Coronary artery (tissue), 2 donors: Measurements from ENCODE around the gene EID1.

ENCODE experiments used
- DNase-seq: peaks from one replicate; pipeline ENCODE4 v3.0.0-alpha.2; 2017; ENCODE audit warnings: low spot score
- H3K27ac ChIP-seq, 2 donors: fragments of 200-600 bp; sonication (generic); one replicate each; pipeline ENCODE4 v1.5.1; 2016 to 2019
- H3K4me3 ChIP-seq: fragments of 200-600 bp; sonication (generic); 2 replicates; pipeline ENCODE4 v1.5.1; 2016; ENCODE audit warnings: mild to moderate bottlenecking, moderate library complexity
- TF ChIP-seq, protein P1 (sequence below): fragments of 200-600 bp; sonication (generic); IDR thresholded peaks from one replicate; pipeline ENCODE4 v1.5.1; 2019; ENCODE audit warnings: antibody characterized with exemption

Gene EID1

GRCh38 chr15:48858401-48858800 lies 19.5 kb upstream of the EID1 start:
- no peak overlapping the region for H3K4me3 ChIP-seq
- no peak for DNase-seq
- H3K27ac ChIP-seq, result no peak overlapping the region
- TF ChIP-seq, protein P1, sequence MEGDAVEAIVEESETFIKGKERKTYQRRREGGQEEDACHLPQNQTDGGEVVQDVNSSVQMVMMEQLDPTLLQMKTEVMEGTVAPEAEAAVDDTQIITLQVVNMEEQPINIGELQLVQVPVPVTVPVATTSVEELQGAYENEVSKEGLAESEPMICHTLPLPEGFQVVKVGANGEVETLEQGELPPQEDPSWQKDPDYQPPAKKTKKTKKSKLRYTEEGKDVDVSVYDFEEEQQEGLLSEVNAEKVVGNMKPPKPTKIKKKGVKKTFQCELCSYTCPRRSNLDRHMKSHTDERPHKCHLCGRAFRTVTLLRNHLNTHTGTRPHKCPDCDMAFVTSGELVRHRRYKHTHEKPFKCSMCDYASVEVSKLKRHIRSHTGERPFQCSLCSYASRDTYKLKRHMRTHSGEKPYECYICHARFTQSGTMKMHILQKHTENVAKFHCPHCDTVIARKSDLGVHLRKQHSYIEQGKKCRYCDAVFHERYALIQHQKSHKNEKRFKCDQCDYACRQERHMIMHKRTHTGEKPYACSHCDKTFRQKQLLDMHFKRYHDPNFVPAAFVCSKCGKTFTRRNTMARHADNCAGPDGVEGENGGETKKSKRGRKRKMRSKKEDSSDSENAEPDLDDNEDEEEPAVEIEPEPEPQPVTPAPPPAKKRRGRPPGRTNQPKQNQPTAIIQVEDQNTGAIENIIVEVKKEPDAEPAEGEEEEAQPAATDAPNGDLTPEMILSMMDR, result no peak

DNA sequence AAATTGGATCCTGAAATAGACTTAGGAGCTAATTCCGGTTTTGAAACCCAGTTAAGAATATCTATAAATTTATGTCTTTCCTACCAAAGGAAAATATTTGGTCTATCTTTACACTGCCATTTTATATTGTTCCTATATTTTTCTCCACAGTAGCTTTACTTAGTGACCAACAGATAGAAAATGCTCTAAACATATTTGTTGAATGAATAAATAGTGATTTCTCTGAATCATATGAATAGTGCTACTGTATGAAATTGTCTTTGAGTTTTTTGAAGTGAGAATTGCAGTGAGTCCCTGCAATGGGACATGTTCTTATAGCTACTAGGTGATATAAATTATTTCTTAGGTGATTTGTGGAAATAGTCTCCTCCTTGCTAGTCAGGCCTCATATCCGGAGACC lies 18.5 kb upstream of the EID1 start:
- Histone ChIP-seq H3K4me3 (no peak overlapping the region), H3K27ac (no peak overlapping the region)
- no peak for DNase-seq
- TF ChIP-seq, protein P1, result no peak

DNA sequence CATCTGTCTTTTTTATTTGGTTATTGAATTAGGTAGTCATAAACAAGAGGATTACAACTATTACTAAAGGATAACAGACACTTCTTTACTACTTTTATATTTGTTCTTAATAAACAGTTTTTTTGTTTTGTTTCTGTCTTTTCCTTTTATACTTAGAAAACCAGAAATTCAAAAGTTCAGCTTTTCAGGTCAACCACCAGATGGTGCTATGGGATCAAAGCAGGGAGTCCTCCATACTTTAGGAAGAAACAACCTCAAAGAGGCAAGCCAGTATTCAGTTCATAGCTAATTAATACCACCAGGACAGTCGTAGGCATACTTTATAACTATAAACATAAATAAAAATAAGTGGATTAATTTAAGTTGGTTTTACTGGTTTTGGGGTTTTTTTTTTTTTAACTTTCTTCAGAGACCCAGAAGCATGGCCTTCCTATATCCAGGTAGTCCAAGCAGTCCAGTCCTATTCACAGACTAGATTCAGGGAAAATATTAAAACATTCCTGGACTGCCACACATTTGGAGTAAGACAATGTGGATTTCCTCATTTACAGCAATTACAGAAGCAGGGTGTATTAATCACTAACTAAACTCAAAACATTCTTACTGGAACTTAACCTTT lies 16.0 kb upstream of the EID1 start:
- Histone ChIP-seq H3K4me3 (no peak overlapping the region), H3K27ac (no peak overlapping the region)
- TF ChIP-seq, protein P1, result peak; percentile 61
- DNase-seq, result no peak

DNA sequence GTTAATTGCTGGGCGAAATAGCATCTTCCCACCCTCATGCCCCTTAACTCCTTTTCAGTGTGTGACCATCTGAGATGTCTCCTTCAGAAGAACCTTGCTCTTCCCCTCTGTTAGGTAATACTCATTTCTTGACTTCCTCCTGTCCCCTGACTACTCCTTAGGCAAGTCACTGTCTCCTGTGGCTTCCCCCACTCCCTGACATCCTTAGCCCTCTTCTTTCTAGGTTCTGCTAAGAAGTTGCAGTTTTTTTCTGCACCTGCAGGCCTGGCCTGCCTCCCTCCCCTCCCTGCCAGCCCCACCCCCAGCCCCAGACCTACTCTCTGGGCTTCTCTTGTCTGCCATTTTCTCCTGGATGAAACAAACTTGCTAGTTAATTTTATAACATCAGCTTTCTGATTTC lies 15.2 kb upstream of the EID1 start:
- Histone ChIP-seq H3K4me3 (no peak overlapping the region), H3K27ac (peak overlapping the region in 1 of 2 donors; percentile 23)
- DNase-seq, result no peak
- TF ChIP-seq, protein P1, result no peak

DNA sequence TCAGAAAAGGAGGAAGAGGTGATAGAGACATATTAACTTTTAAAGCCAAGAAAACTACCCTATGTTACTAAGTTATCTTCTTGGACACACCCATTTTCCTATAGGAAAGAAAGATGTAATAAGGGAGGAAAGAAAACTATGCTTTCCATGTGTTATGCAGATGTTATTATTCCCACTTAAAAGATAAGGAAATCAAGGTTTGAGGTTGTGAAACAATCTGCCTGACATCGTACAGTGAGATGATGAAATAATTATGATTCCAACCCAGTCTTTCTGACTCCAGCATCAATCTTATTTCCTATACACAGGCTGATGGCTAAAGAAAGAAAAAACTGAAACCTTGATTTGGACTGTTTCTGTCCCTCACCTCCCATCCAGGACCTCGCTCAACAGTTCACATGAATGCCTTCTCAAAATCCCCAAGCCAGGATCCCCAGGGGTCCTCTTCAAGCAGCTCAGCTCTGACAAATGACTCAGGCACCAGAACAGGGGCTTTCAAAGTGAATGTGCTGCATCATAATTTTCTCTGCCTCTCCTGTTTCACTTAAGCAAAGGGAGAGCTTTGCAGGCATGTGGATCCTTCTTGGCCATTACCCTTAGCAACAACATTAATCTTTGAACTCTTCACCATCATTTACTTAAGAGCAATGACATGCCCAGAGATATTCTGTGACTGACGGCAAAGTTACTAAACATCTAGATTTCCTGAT lies 12.4 kb upstream of the EID1 start:
- TF ChIP-seq, protein P1, result no peak
- DNase-seq, result no peak
- H3K27ac ChIP-seq, result peak overlapping the region in 1 of 2 donors; percentile 36
- no peak overlapping the region for H3K4me3 ChIP-seq

DNA sequence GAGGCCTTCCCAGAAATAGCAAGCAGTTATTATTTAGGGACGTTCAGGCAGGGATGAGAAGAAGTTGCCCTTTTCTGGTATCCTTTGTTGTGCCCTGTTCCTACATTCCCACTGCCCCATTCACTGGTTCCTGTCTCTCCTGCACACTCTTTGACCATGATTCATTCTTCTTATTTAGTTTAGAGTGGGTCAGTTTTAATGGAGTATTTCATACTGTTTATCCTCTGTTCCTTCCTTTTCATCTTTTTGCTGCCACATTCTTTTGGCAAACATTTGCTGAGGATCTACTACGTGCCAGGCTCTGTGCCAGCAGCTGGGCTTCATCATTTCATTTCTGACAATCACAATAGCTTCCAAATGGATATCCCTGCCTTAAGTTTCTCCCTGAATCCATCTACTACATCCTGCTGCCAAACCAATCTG lies 11.8 kb upstream of the EID1 start:
- Histone ChIP-seq H3K27ac (peak overlapping the region in 1 of 2 donors; percentile 36), H3K4me3 (no peak overlapping the region)
- TF ChIP-seq, protein P1, result no peak
- DNase-seq, result no peak

DNA sequence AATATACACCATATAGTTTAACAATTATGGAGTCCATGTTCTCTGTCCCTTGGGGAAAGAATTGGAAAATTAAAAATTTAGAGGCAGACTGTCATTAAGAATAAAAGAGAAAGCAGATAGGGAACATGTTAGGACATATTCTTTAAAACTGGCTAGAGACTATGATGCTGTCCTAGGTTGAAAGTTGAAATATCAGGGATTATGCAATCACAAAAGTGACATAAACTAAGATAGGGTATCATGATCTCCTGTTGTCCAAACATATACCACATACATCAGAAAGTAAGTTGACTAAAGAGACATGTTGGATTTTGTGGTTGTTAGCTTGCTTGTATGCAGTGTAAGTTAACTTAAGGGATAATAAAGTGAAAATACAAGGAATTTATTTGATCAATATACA lies 9.9 kb upstream of the EID1 start:
- Histone ChIP-seq H3K27ac (no peak overlapping the region), H3K4me3 (no peak overlapping the region)
- no peak for DNase-seq
- TF ChIP-seq, protein P1, result no peak
